Lower leg skin (tissue), 4 donors: ENCODE measurements around the gene PAK6. TPM values are rescaled to one million over a fixed set of nuclear protein-coding genes. Genes with fewer than 3 reads are reported as not detected.

Source experiments
- DNase-seq, 2 donors: peaks; one replicate each; pipeline ENCODE4 v3.0.0-alpha.2; 2019; ENCODE audit warnings: low spot score in 2 of 2
- H3K4me3 ChIP-seq: fragments of 200-600 bp; sonication (generic); 2 replicates; pipeline ENCODE4 v1.5.1; 2017; ENCODE audit warnings: mild to moderate bottlenecking, low read depth; ENCODE audit not compliant: poor library complexity, severe bottlenecking
- CTCF ChIP-seq, 3 donors: fragments of 450-650 bp; IDR thresholded peaks; one replicate each; pipeline ENCODE4 v1.5.1; 2016; ENCODE audit warnings: antibody characterized with exemption in 3 of 3, mild to moderate bottlenecking in 3 of 3, moderate library complexity in 2 of 3
- POLR2A ChIP-seq, 2 donors: fragments of 450-650 bp; IDR thresholded peaks; one replicate each; pipeline ENCODE4 v1.6.1; 2016 to 2017; ENCODE audit warnings: antibody characterized with exemption in 2 of 2, mild to moderate bottlenecking in 1 of 2, moderate library complexity in 1 of 2
- WGBS, 2 donors: methylation state at CpG; one replicate each; pipeline ENCODE4 v1.1.5; 2018; 5-methylcytosine and 5-hydroxymethylcytosine counted together
- intact Hi-C: fragments of 100-400 bp; cut with DNase I; formaldehyde crosslinking; loops from one replicate; pipeline ENCODE4 v1.15.0; 2023; ENCODE audit warnings: low total_unique reads
- total RNA-seq, 4 donors: library from RNA; depleted of rRNA; stranded (reverse); fragments of >200 nt; gene quantifications; one replicate each; pipeline ENCODE4 v1.1.0, GENCODE V29; 2016

PAK6 gene
- total RNA-seq, 4 donors from 2014 or later: 48.3 to 83.9 (median 70.4) TPM

- intact Hi-C loops: no loop called here
- DNase-seq: no peak
- no peak for TF ChIP-seq CTCF (IDR thresholded peaks at IDR 0.05)
- TF ChIP-seq POLR2A (IDR thresholded peaks at IDR 0.05): no peak
- WGBS, 2 donors: 42 to 46% methylated on average over 26 of the region's 26 CpGs
- H3K4me3 ChIP-seq: no peak overlapping the region
These were observed 83.8 kb downstream of the PAK6 start for GRCh38 chr15:40322531-40323238.

- H3K4me3 ChIP-seq: peak within 1 kb of the TSS; percentile 37
- intact Hi-C loops: no loop called here
- no peak for TF ChIP-seq POLR2A (IDR thresholded peaks at IDR 0.05)
- no peak for TF ChIP-seq CTCF (IDR thresholded peaks at IDR 0.05)
- DNase-seq: peak; percentile 70 to 94
- 0 to 1% methylated on average over 25 to 77 of the region's 103 CpGs for WGBS, 2 donors
These were observed 84.5 kb downstream of the PAK6 start, which contains the start of gene INAFM2 for GRCh38 chr15:40323239-40323952. TSS of gene INAFM2 (plus strand) at chr15:40323692. CDS start at chr15:40324056, 364 bp downstream.

- DNase-seq: no peak
These were observed 85.4 kb downstream of the PAK6 start for GRCh38 chr15:40323953-40324937.

GRCh38 chr15:40325188-40325587 lies 86.3 kb downstream of the PAK6 start:
- 69 to 76% methylated on average over 2 of the region's 2 CpGs for WGBS, 2 donors
- TF ChIP-seq POLR2A (IDR thresholded peaks at IDR 0.05) (no peak), CTCF (IDR thresholded peaks at IDR 0.05) (no peak)
- intact Hi-C loops: no loop called here

More at GRCh38 chr15:40323953-40324937, 85.4 kb downstream of the PAK6 start:
- TF ChIP-seq CTCF (IDR thresholded peaks at IDR 0.05): no peak
- TF ChIP-seq POLR2A (IDR thresholded peaks at IDR 0.05): no peak
- intact Hi-C loops: no loop called here
- H3K4me3 ChIP-seq: peak overlapping the region; percentile 37
- 8 to 9% methylated on average over 16 to 36 of the region's 101 CpGs for WGBS, 2 donors

GRCh38 chr15:40325700-40326099 lies 86.8 kb downstream of the PAK6 start:
- H3K4me3 ChIP-seq: no peak overlapping the region
- no peak for DNase-seq
- TF ChIP-seq POLR2A (IDR thresholded peaks at IDR 0.05) (no peak), CTCF (IDR thresholded peaks at IDR 0.05) (no peak)
- WGBS, 2 donors: 89 to 97% methylated on average over 2 of the region's 2 CpGs
- intact Hi-C loops: no loop called here

More at GRCh38 chr15:40325188-40325587, 86.3 kb downstream of the PAK6 start:
- no peak for DNase-seq
- no peak overlapping the region for H3K4me3 ChIP-seq
